ENCODE measurements around the gene TMEM115. TPM values are rescaled to one million over a fixed set of nuclear protein-coding genes. Genes with fewer than 3 reads are reported as not detected.

Gene TMEM115
- total and polyA plus RNA-seq, 10 of the 15 experiments (the other 5 are each of a cell fraction or from before 2014, with no cell fraction given) = 1.9 to 18.7 (median 13.2) TPM

DNA sequence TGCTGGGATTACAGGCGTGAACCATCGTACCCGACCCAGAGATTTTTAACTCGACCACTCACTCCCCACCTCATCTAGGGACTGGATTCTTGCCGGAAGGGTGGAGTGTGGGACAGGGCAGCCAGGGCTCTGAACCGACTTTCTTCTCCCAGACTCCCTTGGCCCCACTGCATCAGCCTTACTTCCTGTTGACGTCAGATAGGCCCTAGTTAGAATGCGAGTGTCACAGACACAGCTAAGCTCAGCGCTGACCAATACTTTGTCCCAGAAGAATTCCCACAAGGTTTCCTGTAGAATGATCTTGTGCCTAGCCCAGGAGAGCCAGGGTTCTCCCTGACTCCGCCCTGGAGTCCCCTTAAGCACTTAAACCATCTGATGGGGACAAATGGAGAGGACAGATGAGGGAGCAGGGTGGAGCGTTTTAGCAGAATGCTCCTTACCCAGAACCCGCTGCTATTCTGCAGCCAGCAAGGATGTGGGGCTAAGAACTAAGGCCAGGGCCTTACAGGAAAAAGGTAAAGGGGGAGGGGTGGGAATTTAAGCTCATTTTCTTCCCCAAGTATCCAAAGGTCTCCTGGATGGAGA, 25.5 kb downstream of the TMEM115 start:
- RAD21 ChIA-PET (ENCODE audit: unreplicated experiment) = no interaction called here
- in situ Hi-C loops (cut with MboI) (loop anchor here (10.0 kb wide), 1 partner anchor 1061 kb away; the partner anchor contains the start of gene RBM15B), intact Hi-C loops (cut with micrococcal nuclease; ENCODE audit: unreplicated experiment) (no loop called here)
- no peaks in the 10 kb centered on the region for H3K9me3 ChIP-seq (replicated peaks; ENCODE audit: control insufficient read depth, insufficient read depth, low read length)
- peak overlapping the region; percentile 15; the same call in 1 of the 2 replicates for H3K9ac ChIP-seq (ENCODE audit: control insufficient read depth, insufficient read depth, low read length)
- ATAC-seq = no peak
- no peaks in the 10 kb centered on the region for H3K27me3 ChIP-seq (replicated peaks in 1 of 2; ENCODE audit: control insufficient read depth in 2 of 2, insufficient read depth in 2 of 2, low read length in 1 of 2)
- peak overlapping the region; percentile 77 for H3K4me2 ChIP-seq (ENCODE audit: control insufficient read depth, insufficient read depth)
- no peak for DNase-seq (ENCODE audit: low read depth, low spot score)
- SMC1A ChIA-PET (ENCODE audit: uncharacterized antibody, unreplicated experiment) = interaction anchor here (1.5 kb wide), 1 partner anchor 13 kb away, joined by 3 read pairs; no protein-coding TSS in a partner anchor
- POLR2A ChIA-PET = interaction anchor here (1.0 to 1.7 kb wide), 3 partner anchors 11 to 27 kb away, joined by 3 to 5 read pairs (median 4); partner anchors contain the start of gene HYAL2
- H3K4me1 ChIP-seq (ENCODE audit: control insufficient read depth, insufficient read depth, low read length) = peaks cover 10% of the 10 kb centered on the region; the same call in 1 of the 2 replicates
- CTCF ChIA-PET = interaction anchor here (0.6 to 10.5 kb wide), 3 partner anchors 11 to 35 kb away, joined by 3 to 72 read pairs (median 5); partner anchors contain the start of genes HYAL2, HYAL3 and NAA80
- no peak overlapping the region for H3K27ac ChIP-seq (ENCODE audit: control insufficient read depth, insufficient read depth)
- no peaks in the 10 kb centered on the region; the same call in 1 of the 2 replicates for H4K20me1 ChIP-seq (ENCODE audit: control insufficient read depth, insufficient read depth)
- peak overlapping the region; percentile 28; the same call in 1 of the 2 replicates for H3K4me3 ChIP-seq
- no TSS peak for BruUV-seq (replicated peaks)
- H3K36me3 ChIP-seq (ENCODE audit: control insufficient read depth in 2 of 2, insufficient read depth in 2 of 2, low read length in 1 of 2) = peaks cover 19 to 27% of the 10 kb centered on the region in 2 experiments
- no peak for FAIRE-seq
- no peak overlapping the region for H2AFZ ChIP-seq (ENCODE audit: control insufficient read depth, low read depth, low read length)
- H3K79me2 ChIP-seq (ENCODE audit: control insufficient read depth, insufficient read depth, low read length) = peaks cover 58% of the 10 kb centered on the region
- WGBS (ENCODE audit: insufficient coverage, insufficient replicate concordance, low lambda C conversion rate, missing lambda C conversion rate) = 74% methylated on average over 12 of the region's 12 CpGs
- no peak for TF ChIP-seq BMI1 (IDR thresholded peaks at IDR 0.05; ENCODE audit: borderline replicate concordance)
- no peak for TF ChIP-seq BCLAF1 (IDR thresholded peaks at IDR 0.05)
- TF ChIP-seq GATAD2B (conservative IDR thresholded peaks at IDR 0.05; ENCODE audit: low read depth) = no peak
- TF ChIP-seq, protein P1, sequence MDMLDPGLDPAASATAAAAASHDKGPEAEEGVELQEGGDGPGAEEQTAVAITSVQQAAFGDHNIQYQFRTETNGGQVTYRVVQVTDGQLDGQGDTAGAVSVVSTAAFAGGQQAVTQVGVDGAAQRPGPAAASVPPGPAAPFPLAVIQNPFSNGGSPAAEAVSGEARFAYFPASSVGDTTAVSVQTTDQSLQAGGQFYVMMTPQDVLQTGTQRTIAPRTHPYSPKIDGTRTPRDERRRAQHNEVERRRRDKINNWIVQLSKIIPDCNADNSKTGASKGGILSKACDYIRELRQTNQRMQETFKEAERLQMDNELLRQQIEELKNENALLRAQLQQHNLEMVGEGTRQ (IDR thresholded peaks at IDR 0.05; ENCODE audit: borderline replicate concordance, low read depth, low read length) = no peak
- TF ChIP-seq ZNF687 (IDR thresholded peaks at IDR 0.05) = no peak
- TF ChIP-seq RAD51 (IDR thresholded peaks at IDR 0.05) = no peak
- TF ChIP-seq, protein P2, sequence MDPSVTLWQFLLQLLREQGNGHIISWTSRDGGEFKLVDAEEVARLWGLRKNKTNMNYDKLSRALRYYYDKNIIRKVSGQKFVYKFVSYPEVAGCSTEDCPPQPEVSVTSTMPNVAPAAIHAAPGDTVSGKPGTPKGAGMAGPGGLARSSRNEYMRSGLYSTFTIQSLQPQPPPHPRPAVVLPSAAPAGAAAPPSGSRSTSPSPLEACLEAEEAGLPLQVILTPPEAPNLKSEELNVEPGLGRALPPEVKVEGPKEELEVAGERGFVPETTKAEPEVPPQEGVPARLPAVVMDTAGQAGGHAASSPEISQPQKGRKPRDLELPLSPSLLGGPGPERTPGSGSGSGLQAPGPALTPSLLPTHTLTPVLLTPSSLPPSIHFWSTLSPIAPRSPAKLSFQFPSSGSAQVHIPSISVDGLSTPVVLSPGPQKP (IDR thresholded peaks at IDR 0.05; ENCODE audit: low read depth, low read length) = no peak
- TF ChIP-seq MXI1 (IDR thresholded peaks at IDR 0.05; ENCODE audit: low read depth, low read length) = no peak
- no peak for TF ChIP-seq PRDM15 (CRISPR knock-in tag; IDR thresholded peaks at IDR 0.05)
